Spleen (tissue), 11 donors: Measurements from ENCODE around the gene SPATA7. TPM values are rescaled to one million over a fixed set of nuclear protein-coding genes. Genes with fewer than 3 reads are reported as not detected.

ENCODE experiments used
- DNase-seq: peaks from one replicate; pipeline ENCODE4 v3.0.0-alpha.2; 2020
- H3K27ac ChIP-seq, 8 donors: fragments of 200-600 bp; sonication (generic) in 7 of 8; 1 replicate in 4 of 8; 2 replicates in 4 of 8; pipeline versions ENCODE4 v1.5.0 to v1.8.0; 2016 to 2021; ENCODE audit warnings: inconsistent platforms in 4 of 8, mild to moderate bottlenecking in 4 of 8, moderate library complexity in 1 of 8
- H3K27me3 ChIP-seq, 7 donors: fragments of 200-600 bp; sonication (generic) in 6 of 7; replicated peaks in 1 of 7; 1 replicate in 4 of 7; 2 replicates in 3 of 7; pipeline versions ENCODE4 v1.5.0 to v1.8.0; 2016 to 2021; ENCODE audit warnings: inconsistent platforms in 3 of 7, mild to moderate bottlenecking in 1 of 7
- H3K36me3 ChIP-seq, 6 donors: fragments of 200-600 bp; sonication (generic) in 5 of 6; 1 replicate in 4 of 6; 2 replicates in 2 of 6; pipeline versions ENCODE4 v1.5.0 to v1.8.0; 2016 to 2021; ENCODE audit warnings: inconsistent platforms in 2 of 6
- H3K4me1 ChIP-seq, 6 donors: fragments of 200-600 bp; sonication (generic) in 5 of 6; 1 replicate in 3 of 6; 2 replicates in 3 of 6; pipeline versions ENCODE4 v1.5.0 to v1.8.0; 2016 to 2021; ENCODE audit warnings: inconsistent platforms in 3 of 6
- H3K4me3 ChIP-seq, 8 donors: fragments of 200-600 bp; sonication (generic) in 7 of 8; 1 replicate in 4 of 8; 2 replicates in 4 of 8; pipeline versions ENCODE4 v1.5.0 to v1.8.0; 2016 to 2021; ENCODE audit warnings: inconsistent platforms in 4 of 8, mild to moderate bottlenecking in 4 of 8, moderate library complexity in 2 of 8
- H3K9me3 ChIP-seq, 8 donors: fragments of 200-600 bp; sonication (generic) in 7 of 8; 1 replicate in 4 of 8; 2 replicates in 4 of 8; pipeline versions ENCODE4 v1.5.0 to v1.8.0; 2016 to 2021; ENCODE audit warnings: inconsistent platforms in 4 of 8
- CTCF ChIP-seq, 11 experiments: fragments of 200-600 bp in 7 of 11; fragments of 450-650 bp in 4 of 11; sonication (generic) in 4 of 11; IDR thresholded peaks in 8 of 11; conservative IDR thresholded peaks in 3 of 11; 1 replicate in 7 of 11; 2 replicates in 4 of 11; pipeline versions ENCODE4 v1.4.0 to v1.8.0; 2016 to 2021; ENCODE audit warnings: antibody characterized with exemption in 11 of 11, inconsistent platforms in 4 of 11, mild to moderate bottlenecking in 1 of 11
- POLR2A ChIP-seq, 3 donors: fragments of 450-650 bp; IDR thresholded peaks; one replicate each; pipeline ENCODE4 v1.5.1; 2017; ENCODE audit warnings: antibody characterized with exemption in 3 of 3, mild to moderate bottlenecking in 1 of 3
- POLR2AphosphoS5 ChIP-seq, 3 donors: sonication (generic); formaldehyde crosslinking; IDR thresholded peaks; one replicate each; pipeline ENCODE4 v1.5.1; 2017; ENCODE audit warnings: antibody characterized with exemption in 3 of 3
- WGBS, 5 donors: extraction: QIAGEN DNeasy Blood & Tissue Kit in 3 of 5; methylation state at CpG; one replicate each; pipeline versions ENCODE4 v1.1.5 to v1.1.7; 2013 to 2018; 5-methylcytosine and 5-hydroxymethylcytosine counted together
- intact Hi-C: fragments of 100-400 bp; cut with DNase I; formaldehyde crosslinking; loops from one replicate; pipeline ENCODE4 v1.15.0; 2023; ENCODE audit warnings: low total_unique reads
- polyA plus RNA-seq, 3 donors: library from polyadenylated mRNA; stranded (reverse); fragments of 200-250 nt; gene quantifications; one replicate each; pipeline ENCODE4 v1.2.1, GENCODE V29; 2013
- total RNA-seq, 7 donors: library from RNA; depleted of rRNA in 3 of 7; stranded (reverse); fragments of >200 nt in 3 of 7; fragmentation: NEBNext Ultra II Directional in 4 of 7; extraction: Animal tissue kit (Norgen Biotek cat#: 25700) in 4 of 7; gene quantifications; one replicate each; pipeline versions ENCODE4 v1.1.0 to v1.2.1, GENCODE V29; 2016 to 2021
- donor health status: healthy with polysubstance abuse.
- donor health status: DM: no; HTN: no; CAD: no; lungs with moderate emphysema.
- donor health status: DM: no; HTN: no; CAD: no.
- donor health status: Bipolar disorder and iron deficiency.
- donor health status: healthy.
- donor health status: DM: no; HTN: no; CAD: no.
- donor health status: DM: yes; HTN: yes; CAD: no.

Gene SPATA7
- total and polyA plus RNA-seq, 10 donors: 2.8 to 18.7 (median 6.3) TPM

- no peak for TF ChIP-seq POLR2A (IDR thresholded peaks at IDR 0.05)
- no peak for TF ChIP-seq POLR2AphosphoS5 (IDR thresholded peaks at IDR 0.05)
- TF ChIP-seq CTCF (IDR thresholded peaks at IDR 0.05 in 8 of 11, conservative IDR thresholded peaks at IDR 0.05 in 3 of 11): no peak
Measured at GRCh38 chr14:88422919-88423650, 37.6 kb downstream of the SPATA7 start.

GRCh38 chr14:88424573-88424972, 39.1 kb downstream of the SPATA7 start:
- Histone ChIP-seq H3K27me3 (no peaks in the 10 kb centered on the region), H3K4me3 (no peak overlapping the region)
- TF ChIP-seq POLR2A (IDR thresholded peaks at IDR 0.05) (no peak), POLR2AphosphoS5 (IDR thresholded peaks at IDR 0.05) (no peak), CTCF (IDR thresholded peaks at IDR 0.05 in 8 of 11, conservative IDR thresholded peaks at IDR 0.05 in 3 of 11) (no peak)

More at GRCh38 chr14:88422919-88423650, 37.6 kb downstream of the SPATA7 start:
- no peaks in the 10 kb centered on the region for H3K4me1 ChIP-seq
- WGBS, 5 donors: 73 to 89% (median 80%) methylated on average over 3 of the region's 3 CpGs
- H3K27me3 ChIP-seq: no peaks in the 10 kb centered on the region
- no peak overlapping the region for H3K4me3 ChIP-seq
- H3K27ac ChIP-seq: no peak overlapping the region
- intact Hi-C loops: no loop called here
- H3K9me3 ChIP-seq: peaks cover 0 to 9% (median 8%) of the 10 kb centered on the region in 8 donors
- H3K36me3 ChIP-seq: peaks cover 0 to 32% (median 8%) of the 10 kb centered on the region in 6 donors
- no peak for DNase-seq

GRCh38 chr14:88426271-88426670, 40.8 kb downstream of the SPATA7 start:
- DNase-seq: no peak
- no peaks in the 10 kb centered on the region for H3K4me1 ChIP-seq
- TF ChIP-seq POLR2AphosphoS5 (IDR thresholded peaks at IDR 0.05) (no peak), CTCF (IDR thresholded peaks at IDR 0.05 in 8 of 11, conservative IDR thresholded peaks at IDR 0.05 in 3 of 11) (no peak), POLR2A (IDR thresholded peaks at IDR 0.05) (no peak)
- H3K27me3 ChIP-seq: no peaks in the 10 kb centered on the region
- intact Hi-C loops: no loop called here
- H3K4me3 ChIP-seq: no peak overlapping the region
- H3K27ac ChIP-seq: no peak overlapping the region
- H3K9me3 ChIP-seq: no peaks in the 10 kb centered on the region
- 93 to 96% (median 94%) methylated on average over 7 of the region's 7 CpGs for WGBS, 5 donors
- H3K36me3 ChIP-seq: peaks cover 0 to 7% (median 1%) of the 10 kb centered on the region in 6 donors

More at GRCh38 chr14:88424573-88424972, 39.1 kb downstream of the SPATA7 start:
- Histone ChIP-seq H3K9me3 (no peaks in the 10 kb centered on the region), H3K27ac (no peak overlapping the region), H3K36me3 (peaks cover 0 to 18% (median 1%) of the 10 kb centered on the region in 6 donors), H3K4me1 (no peaks in the 10 kb centered on the region)
- DNase-seq: no peak
- intact Hi-C loops: no loop called here

GRCh38 chr14:88430976-88431375, 45.5 kb downstream of the SPATA7 start:
- DNase-seq: no peak
- no peaks in the 10 kb centered on the region for H3K4me1 ChIP-seq
- no peak overlapping the region for H3K4me3 ChIP-seq
- H3K27me3 ChIP-seq: no peaks in the 10 kb centered on the region
- H3K9me3 ChIP-seq: no peaks in the 10 kb centered on the region
- H3K27ac ChIP-seq: no peak overlapping the region
- WGBS, 5 donors: 69 to 80% (median 75%) methylated on average over 2 of the region's 2 CpGs
- intact Hi-C loops: no loop called here
- no peak for TF ChIP-seq CTCF (IDR thresholded peaks at IDR 0.05 in 8 of 11, conservative IDR thresholded peaks at IDR 0.05 in 3 of 11)
- TF ChIP-seq POLR2AphosphoS5 (IDR thresholded peaks at IDR 0.05): no peak
- no peak for TF ChIP-seq POLR2A (IDR thresholded peaks at IDR 0.05)
- peaks cover 0 to 20% (median 1%) of the 10 kb centered on the region in 6 donors for H3K36me3 ChIP-seq
